Parathyroid adenoma (tissue), 2 donors: ENCODE data around the gene GLIS1.
"Not testable (repeated sequence)": the region's sequence is repeated elsewhere in the genome, so short reads cannot be mapped to it uniquely, and the experiment has no call there.

Experiments used
- H2AFZ ChIP-seq: fragments of 300-600 bp; sonication (generic); one replicate; pipeline ENCODE4 v1.7.0; 2017; ENCODE audit warnings: antibody characterized with exemption, mild to moderate bottlenecking
- H3K27ac ChIP-seq: fragments of 300-600 bp; sonication (generic); one replicate; pipeline ENCODE4 v1.7.0; 2017
- H3K27me3 ChIP-seq: fragments of 300-600 bp; sonication (generic); one replicate; pipeline ENCODE4 v1.7.0; 2017; ENCODE audit warnings: low read length; ENCODE audit not compliant: control insufficient read depth, insufficient read depth
- H3K36me3 ChIP-seq: fragments of 300-600 bp; sonication (generic); one replicate; pipeline ENCODE4 v1.7.0; 2017; ENCODE audit warnings: low read length; ENCODE audit not compliant: control insufficient read depth, insufficient read depth
- H3K4me1 ChIP-seq: fragments of 300-600 bp; sonication (generic); one replicate; pipeline ENCODE4 v1.7.0; 2017; ENCODE audit warnings: control low read depth
- H3K4me2 ChIP-seq: fragments of 300-600 bp; sonication (generic); one replicate; pipeline ENCODE4 v1.7.0; 2017; ENCODE audit warnings: low read length
- H3K4me3 ChIP-seq: fragments of 300-600 bp; sonication (generic); one replicate; pipeline ENCODE4 v1.7.0; 2017; ENCODE audit warnings: low read depth, low read length
- H3K79me2 ChIP-seq: fragments of 300-600 bp; sonication (generic); one replicate; pipeline ENCODE4 v1.7.0; 2017; ENCODE audit warnings: control low read depth
- H3K9ac ChIP-seq: fragments of 300-600 bp; sonication (generic); one replicate; pipeline ENCODE4 v1.7.0; 2017; ENCODE audit warnings: mild to moderate bottlenecking
- H3K9me3 ChIP-seq: fragments of 300-600 bp; sonication (generic); one replicate; pipeline ENCODE4 v1.7.0; 2017; ENCODE audit warnings: low read length; ENCODE audit not compliant: control insufficient read depth
- TF ChIP-seq, protein P1 (sequence below): fragments of 300-600 bp; sonication (generic); IDR thresholded peaks from one replicate; pipeline ENCODE4 v1.7.0; 2017; ENCODE audit warnings: antibody characterized with exemption, mild to moderate bottlenecking
- donor health status: primary hyperparathyroidism.

GLIS1 gene

DNA sequence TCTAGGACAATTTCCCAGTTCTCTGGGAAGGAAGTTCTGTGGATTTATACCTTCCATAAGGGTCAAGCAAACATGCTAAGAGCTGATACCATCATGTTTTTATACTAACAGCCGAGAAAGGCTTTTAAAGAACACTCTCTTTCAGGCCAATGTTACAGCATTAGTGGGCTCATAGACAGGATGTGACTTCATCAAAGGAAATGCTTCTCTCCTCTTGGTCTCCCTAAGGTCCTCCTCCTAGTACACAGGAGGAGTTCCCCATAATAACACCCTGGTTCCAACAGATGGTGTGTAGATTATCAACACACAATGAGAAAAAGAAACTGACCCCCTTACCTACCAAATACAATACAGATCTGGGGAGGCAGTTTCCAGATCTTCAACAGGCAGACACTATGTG lies 26.7 kb upstream of the GLIS1 start:
- Histone ChIP-seq H3K9me3 (no peaks in the 10 kb centered on the region), H3K36me3 (no peaks in the 10 kb centered on the region), H2AFZ (no peak overlapping the region), H3K27me3 (no peaks in the 10 kb centered on the region), H3K79me2 (no peaks in the 10 kb centered on the region), H3K9ac (no peak overlapping the region), H3K4me1 (no peaks in the 10 kb centered on the region), H3K27ac (no peak overlapping the region), H3K4me2 (no peak overlapping the region), H3K4me3 (no peak overlapping the region)
- TF ChIP-seq, protein P1, sequence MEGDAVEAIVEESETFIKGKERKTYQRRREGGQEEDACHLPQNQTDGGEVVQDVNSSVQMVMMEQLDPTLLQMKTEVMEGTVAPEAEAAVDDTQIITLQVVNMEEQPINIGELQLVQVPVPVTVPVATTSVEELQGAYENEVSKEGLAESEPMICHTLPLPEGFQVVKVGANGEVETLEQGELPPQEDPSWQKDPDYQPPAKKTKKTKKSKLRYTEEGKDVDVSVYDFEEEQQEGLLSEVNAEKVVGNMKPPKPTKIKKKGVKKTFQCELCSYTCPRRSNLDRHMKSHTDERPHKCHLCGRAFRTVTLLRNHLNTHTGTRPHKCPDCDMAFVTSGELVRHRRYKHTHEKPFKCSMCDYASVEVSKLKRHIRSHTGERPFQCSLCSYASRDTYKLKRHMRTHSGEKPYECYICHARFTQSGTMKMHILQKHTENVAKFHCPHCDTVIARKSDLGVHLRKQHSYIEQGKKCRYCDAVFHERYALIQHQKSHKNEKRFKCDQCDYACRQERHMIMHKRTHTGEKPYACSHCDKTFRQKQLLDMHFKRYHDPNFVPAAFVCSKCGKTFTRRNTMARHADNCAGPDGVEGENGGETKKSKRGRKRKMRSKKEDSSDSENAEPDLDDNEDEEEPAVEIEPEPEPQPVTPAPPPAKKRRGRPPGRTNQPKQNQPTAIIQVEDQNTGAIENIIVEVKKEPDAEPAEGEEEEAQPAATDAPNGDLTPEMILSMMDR: no peak

DNA sequence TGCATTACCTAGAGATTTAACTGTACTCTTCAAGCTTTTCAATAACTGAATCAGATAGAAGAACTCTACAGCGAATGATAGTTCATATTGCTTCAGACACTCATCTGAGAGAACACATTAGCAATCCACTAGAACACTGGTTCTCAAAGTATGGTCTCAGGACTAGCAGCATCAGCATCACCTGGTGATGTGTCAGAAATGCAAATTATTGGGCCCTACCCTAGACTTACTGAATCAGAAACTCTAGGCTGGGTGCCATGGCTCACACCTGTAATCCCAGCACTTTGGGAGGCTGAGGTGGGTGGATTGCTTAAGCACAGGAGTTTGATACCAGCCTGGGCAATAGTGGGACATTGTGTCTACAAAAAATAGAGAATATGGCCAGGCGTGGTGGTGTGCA lies 24.9 kb upstream of the GLIS1 start:
- Histone ChIP-seq H3K4me2 (no peak overlapping the region), H3K27ac (no peak overlapping the region), H3K4me3 (no peak overlapping the region), H3K79me2 (no peaks in the 10 kb centered on the region), H3K36me3 (no peaks in the 10 kb centered on the region), H3K4me1 (no peaks in the 10 kb centered on the region), H3K9ac (no peak overlapping the region), H3K9me3 (no peaks in the 10 kb centered on the region), H2AFZ (no peak overlapping the region), H3K27me3 (no peaks in the 10 kb centered on the region)
- TF ChIP-seq, protein P1: no peak

DNA sequence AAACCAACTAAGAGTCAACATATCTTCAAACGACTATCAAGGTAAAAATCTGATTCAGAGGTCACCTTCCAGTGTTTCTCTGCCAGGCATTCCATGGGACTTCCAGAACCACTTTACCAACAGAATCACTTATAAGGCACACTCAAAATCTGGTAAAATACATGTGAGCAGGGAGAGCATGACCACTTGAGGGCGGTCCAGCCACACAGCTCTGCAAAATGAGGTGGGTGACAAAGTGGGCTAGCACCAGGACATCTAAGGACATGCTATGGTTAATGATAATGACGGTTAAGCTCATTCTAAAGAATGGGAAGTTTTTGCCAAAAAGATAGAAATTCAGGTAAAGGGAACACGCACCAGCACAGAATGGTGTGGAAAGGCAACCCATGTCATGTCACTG lies 24.5 kb upstream of the GLIS1 start:
- H3K4me2 ChIP-seq: no peak overlapping the region
- no peaks in the 10 kb centered on the region for H3K27me3 ChIP-seq
- TF ChIP-seq, protein P1: no peak
- H3K4me3 ChIP-seq: no peak overlapping the region
- no peak overlapping the region for H2AFZ ChIP-seq
- H3K4me1 ChIP-seq: no peaks in the 10 kb centered on the region
- H3K79me2 ChIP-seq: no peaks in the 10 kb centered on the region
- no peaks in the 10 kb centered on the region for H3K9me3 ChIP-seq
- no peak overlapping the region for H3K9ac ChIP-seq
- H3K36me3 ChIP-seq: no peaks in the 10 kb centered on the region
- H3K27ac ChIP-seq: no peak overlapping the region

DNA sequence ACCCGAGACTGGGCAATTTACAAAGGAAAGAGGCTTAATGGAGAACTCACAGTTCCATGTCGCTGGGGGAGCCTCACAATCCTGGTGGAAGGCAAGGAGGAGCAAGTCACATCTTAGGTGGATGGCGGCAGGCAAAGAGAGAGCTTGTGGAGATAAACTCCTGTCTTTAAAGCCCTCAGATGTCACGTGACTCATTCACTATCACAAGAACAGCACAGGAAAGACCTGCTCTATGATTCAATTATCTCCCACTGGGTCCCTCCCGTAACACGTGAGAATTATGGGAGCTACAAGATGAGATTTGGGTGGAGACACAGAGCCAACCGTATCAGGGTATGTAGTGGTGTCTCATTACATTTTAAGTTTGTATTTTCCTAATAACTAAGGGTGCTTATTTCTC lies 21.5 kb upstream of the GLIS1 start:
- H3K36me3 ChIP-seq, H3K9me3 ChIP-seq, H3K4me1 ChIP-seq, H3K4me2 ChIP-seq, H2AFZ ChIP-seq, H3K27me3 ChIP-seq, H3K4me3 ChIP-seq, H3K9ac ChIP-seq, H3K79me2 ChIP-seq, H3K27ac ChIP-seq: not testable (repeated sequence)

DNA sequence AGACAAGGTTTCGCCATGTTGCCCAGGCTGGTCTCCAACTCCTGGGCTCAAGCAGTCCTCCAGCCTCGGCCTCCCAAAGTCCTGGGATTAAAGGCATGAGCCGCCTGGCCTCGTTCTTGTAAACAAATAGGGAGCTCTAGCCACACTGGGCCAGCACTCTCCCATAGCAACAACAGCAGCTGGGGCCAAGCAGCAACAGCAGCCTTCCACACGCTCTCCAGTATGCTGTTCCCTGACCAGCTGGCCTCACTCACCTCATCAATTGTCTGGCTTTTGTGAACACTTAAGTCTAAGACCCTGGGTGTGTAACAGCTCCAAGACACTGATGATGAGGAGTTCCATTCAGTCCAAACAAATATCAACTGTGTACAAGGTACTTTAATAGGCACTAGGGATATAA lies 16.9 kb upstream of the GLIS1 start:
- TF ChIP-seq, protein P1: no peak
- H2AFZ ChIP-seq: no peak overlapping the region
- no peak overlapping the region for H3K4me2 ChIP-seq
- H3K27me3 ChIP-seq: no peaks in the 10 kb centered on the region
- H3K27ac ChIP-seq: no peak overlapping the region
- no peak overlapping the region for H3K9ac ChIP-seq
- no peaks in the 10 kb centered on the region for H3K36me3 ChIP-seq
- no peaks in the 10 kb centered on the region for H3K4me1 ChIP-seq
- no peaks in the 10 kb centered on the region for H3K9me3 ChIP-seq
- no peaks in the 10 kb centered on the region for H3K79me2 ChIP-seq
- no peak overlapping the region for H3K4me3 ChIP-seq
